MCF 10A (cell line): ENCODE results near the gene KCNMA1. TPM values are rescaled to one million over a fixed set of nuclear protein-coding genes. Genes with fewer than 3 reads are reported as not detected.

Experiments
- BruUV-seq: library from RNA; stranded (reverse); fragments of 400-500 nt; replicated peaks from 2 replicates; lab custom pipeline; 2021; lab: Mats Ljungman, UMichigan
- CTCF ChIA-PET: fragments of 300-600 bp; sonication (Branson Sonifier 250); formaldehyde crosslinking; extraction: SDS; loops from one replicate; lab custom pipeline; 2021; ENCODE audit warnings: antibody characterized with exemption, inconsistent platforms; lab: Yijun Ruan, JAX
- POLR2A ChIA-PET: fragments of 300-600, 350-650 bp; sonication (Branson Sonifier 250); formaldehyde crosslinking; extraction: SDS; loops from one replicate; lab custom pipeline; 2020; ENCODE audit warnings: antibody characterized with exemption, inconsistent platforms; lab: Yijun Ruan, JAX
- DNase-seq: peaks from one replicate; pipeline ENCODE4 v3.0.0-alpha.2; 2018; ENCODE audit not compliant: unreplicated experiment
- H3K27ac Mint-ChIP-seq: one replicate; pipeline ENCODE4 v1.8.0; 2022; ENCODE audit warnings: mild to moderate bottlenecking, low read depth, mixed read lengths; ENCODE audit not compliant: unreplicated experiment
- H3K27me3 Mint-ChIP-seq: one replicate; pipeline ENCODE4 v1.8.0; 2022; ENCODE audit warnings: mixed read lengths; ENCODE audit not compliant: insufficient read depth, unreplicated experiment
- H3K36me3 Mint-ChIP-seq: one replicate; pipeline ENCODE4 v1.8.0; 2022; ENCODE audit warnings: mild to moderate bottlenecking, moderate library complexity, mixed read lengths; ENCODE audit not compliant: insufficient read depth, unreplicated experiment
- H3K4me1 Mint-ChIP-seq: one replicate; pipeline ENCODE4 v1.8.0; 2022; ENCODE audit warnings: mixed read lengths; ENCODE audit not compliant: insufficient read depth, unreplicated experiment
- H3K4me3 Mint-ChIP-seq: one replicate; pipeline ENCODE4 v1.8.0; 2022; ENCODE audit warnings: mild to moderate bottlenecking, moderate library complexity, mixed read lengths; ENCODE audit not compliant: unreplicated experiment
- H3K9me3 Mint-ChIP-seq: one replicate; pipeline ENCODE4 v1.8.0; 2022; ENCODE audit warnings: mixed read lengths; ENCODE audit not compliant: unreplicated experiment
- CTCF ChIP-seq: fragments of 200-600 bp; IDR thresholded peaks from one replicate; pipeline ENCODE4 v1.8.0; 2022; ENCODE audit warnings: antibody characterized with exemption, mild to moderate bottlenecking; ENCODE audit not compliant: unreplicated experiment
- intact Hi-C: fragments of 100-400 bp; cut with micrococcal nuclease; formaldehyde crosslinking; loops from 2 replicates; pipeline ENCODE4 v1.14.1; 2022
- total RNA-seq: library from RNA; stranded (reverse); gene quantifications from 2 replicates; pipeline ENCODE4 v1.2.3, GENCODE V29; 2022

KCNMA1 gene
- total RNA-seq, 1 experiment from 2014 or later, result 7.5 TPM

- no peak for DNase-seq
- ChIA-PET CTCF (interaction anchor here (0.6 to 1.5 kb wide), 5 partner anchors 12 to 946 kb away, joined by 3 to 7 read pairs (median 3); no protein-coding TSS in a partner anchor), POLR2A (no interaction called here)
- Mint-ChIP-seq H3K9me3 (no peaks in the 10 kb centered on the region), H3K27me3 (no peaks in the 10 kb centered on the region), H3K4me3 (no peak overlapping the region), H3K4me1 (no peaks in the 10 kb centered on the region), H3K27ac (no peak overlapping the region), H3K36me3 (no peaks in the 10 kb centered on the region)
- TF ChIP-seq CTCF, result no peak
- no TSS peak for BruUV-seq
- intact Hi-C loops, result loop anchor here (5.0 to 10.0 kb wide), 4 partner anchors 348 to 1580 kb away; partner anchors contain the start of gene ZNF503
Measured at GRCh38 chr10:76982671-76983070, 654.9 kb downstream of the KCNMA1 start.

- Mint-ChIP-seq H3K4me1 (no peaks in the 10 kb centered on the region), H3K27ac (no peak overlapping the region), H3K36me3 (no peaks in the 10 kb centered on the region), H3K4me3 (no peak overlapping the region), H3K9me3 (no peaks in the 10 kb centered on the region), H3K27me3 (no peaks in the 10 kb centered on the region)
- TF ChIP-seq CTCF, result no peak
- intact Hi-C loops, result loop anchor here (5.0 to 10.0 kb wide), 4 partner anchors 346 to 1579 kb away; partner anchors contain the start of gene ZNF503
- ChIA-PET POLR2A (no interaction called here), CTCF (no interaction called here)
- DNase-seq, result no peak
- BruUV-seq, result no TSS peak
Measured at GRCh38 chr10:76981251-76981650, 656.4 kb downstream of the KCNMA1 start.

DNA sequence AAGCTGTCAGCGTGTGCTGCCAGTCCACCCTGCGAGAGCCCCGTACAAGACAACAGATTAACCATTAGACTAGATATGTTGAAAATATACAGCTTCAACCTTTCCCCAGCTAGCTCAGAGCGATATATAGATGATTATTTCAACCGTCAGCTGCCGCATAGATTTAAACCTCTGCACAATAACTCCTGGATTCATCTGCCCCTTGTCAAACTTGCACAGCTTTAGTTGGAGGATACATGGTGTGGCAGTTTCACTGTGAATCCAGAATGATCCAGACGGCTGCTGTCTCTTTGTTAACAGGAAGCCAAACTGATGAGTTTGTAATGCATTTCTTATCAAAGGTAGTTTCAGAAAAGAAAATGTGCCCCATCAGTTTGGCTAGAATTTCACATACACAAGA lies 659.7 kb downstream of the KCNMA1 start:
- DNase-seq, result no peak
- H3K4me1 Mint-ChIP-seq, result no peaks in the 10 kb centered on the region
- no peaks in the 10 kb centered on the region for H3K36me3 Mint-ChIP-seq
- H3K27me3 Mint-ChIP-seq, result no peaks in the 10 kb centered on the region
- H3K27ac Mint-ChIP-seq, result no peak overlapping the region
- no peak overlapping the region for H3K4me3 Mint-ChIP-seq
- H3K9me3 Mint-ChIP-seq, result no peaks in the 10 kb centered on the region
- ChIA-PET CTCF (interaction anchor here (0.5 kb wide), 1 partner anchor 136 kb away, joined by 4 read pairs; no protein-coding TSS in a partner anchor), POLR2A (interaction anchor here (1.0 kb wide), 1 partner anchor 29 kb away, joined by 4 read pairs; no protein-coding TSS in a partner anchor)
- TF ChIP-seq CTCF, result no peak
- intact Hi-C loops, result no loop called here
- BruUV-seq, result no TSS peak

GRCh38 chr10:76977046-76977445 lies 660.6 kb downstream of the KCNMA1 start:
- Mint-ChIP-seq H3K9me3 (no peaks in the 10 kb centered on the region), H3K4me1 (no peaks in the 10 kb centered on the region), H3K27ac (no peak overlapping the region), H3K27me3 (no peaks in the 10 kb centered on the region), H3K4me3 (no peak overlapping the region), H3K36me3 (no peaks in the 10 kb centered on the region)
- POLR2A ChIA-PET, result interaction anchor here (0.6 kb wide), 2 partner anchors 467 to 1575 kb away, joined by 3 read pairs; no protein-coding TSS in a partner anchor
- no peak for DNase-seq
- TF ChIP-seq CTCF, result no peak
- CTCF ChIA-PET, result no interaction called here
- intact Hi-C loops, result no loop called here
- BruUV-seq, result no TSS peak
